ENCODE results near the gene USP6NL.
A peak's percentile ranks its signal among the peaks of the same experiment; 100 is the strongest.
"Not testable (repeated sequence)": the region's sequence is repeated elsewhere in the genome, so short reads cannot be mapped to it uniquely, and the experiment has no call there.

USP6NL gene

DNA sequence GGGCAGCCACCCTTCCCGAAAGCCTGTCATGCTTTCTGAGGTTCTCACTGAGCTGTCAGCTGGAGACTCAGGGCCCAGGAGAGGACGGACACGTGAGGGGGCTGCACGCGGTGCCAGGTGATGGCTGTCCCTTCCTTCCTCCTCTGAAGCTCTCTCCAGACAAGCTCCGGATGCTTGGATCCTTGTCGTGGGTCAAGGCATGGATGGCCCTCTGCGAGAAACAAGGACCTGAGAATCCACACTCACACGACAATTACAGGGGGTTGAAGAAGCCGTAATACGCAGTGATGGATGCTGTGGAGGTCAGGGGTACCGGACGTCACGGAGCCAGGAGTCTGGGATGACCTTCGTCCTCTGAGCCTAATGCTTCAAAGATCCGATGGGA, 170.3 kb downstream of the USP6NL start:
- no peak for DNase-seq

DNA sequence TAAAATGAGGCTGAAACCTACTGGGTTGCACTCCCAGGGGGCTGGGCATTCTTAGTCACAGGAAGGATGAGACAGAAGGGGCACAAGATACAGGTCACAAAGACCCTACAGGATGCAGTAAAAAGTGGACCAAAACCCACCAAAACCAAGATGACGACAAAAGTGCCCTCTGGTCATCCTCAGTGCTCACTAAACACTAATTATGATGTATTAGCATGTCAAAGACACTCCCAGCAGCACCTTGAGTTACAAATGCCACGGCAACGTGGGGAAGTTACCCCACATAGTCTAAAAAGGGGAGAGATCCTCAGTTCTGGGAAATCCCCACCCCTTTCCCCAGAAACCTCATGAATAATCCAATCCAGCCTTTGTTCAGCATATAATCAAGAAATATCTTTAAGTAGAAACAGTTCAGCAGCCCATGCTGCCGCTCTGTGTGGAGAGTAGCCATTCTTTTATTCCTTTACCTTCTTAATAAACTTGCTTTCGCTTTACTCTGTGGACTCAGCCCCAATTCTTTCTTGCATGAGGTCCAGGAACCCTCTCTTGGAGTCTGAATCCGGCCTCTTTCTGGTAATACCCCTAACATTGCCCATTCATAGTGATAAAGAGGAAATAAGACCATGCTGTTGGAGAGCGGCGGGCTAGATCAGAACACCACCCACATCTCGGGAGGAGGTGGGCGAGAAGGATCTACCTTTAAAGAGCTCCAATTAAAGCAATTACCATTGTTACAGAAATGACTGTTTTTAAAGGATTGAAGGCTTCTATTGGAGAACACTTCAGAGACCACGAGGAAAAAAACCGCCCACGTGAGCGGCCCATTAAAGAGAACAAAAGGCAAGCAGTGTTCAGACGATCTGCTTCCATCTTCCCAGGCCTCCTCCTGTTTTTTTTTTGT, 170.9 kb downstream of the USP6NL start:
- DNase-seq, result no peak

DNA sequence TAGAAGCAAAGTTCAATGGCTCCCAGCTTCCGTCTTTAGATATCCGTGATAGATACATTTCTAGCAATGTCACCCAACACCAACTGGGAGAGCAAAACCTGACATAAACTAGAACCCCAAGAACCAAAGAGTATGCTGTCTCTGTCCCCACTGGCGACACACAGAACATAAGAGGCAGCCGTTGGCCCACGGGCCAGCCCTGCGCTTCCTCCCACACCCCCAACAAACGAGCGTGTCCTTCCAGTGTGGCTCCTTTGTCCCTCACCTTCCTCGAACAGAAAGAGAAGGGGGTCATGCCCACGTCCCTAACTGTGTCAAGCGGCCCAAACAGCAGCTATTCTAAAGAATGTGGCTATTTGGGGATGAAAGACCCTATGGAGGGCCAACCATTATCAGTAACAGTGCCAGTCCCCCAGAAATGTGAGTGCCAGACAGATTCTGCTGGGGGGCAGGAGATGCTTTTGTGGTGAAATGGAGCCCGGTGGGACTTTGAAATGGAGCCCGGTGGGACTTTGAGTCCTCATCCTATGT, 171.9 kb downstream of the USP6NL start:
- DNase-seq, result no peak

DNA sequence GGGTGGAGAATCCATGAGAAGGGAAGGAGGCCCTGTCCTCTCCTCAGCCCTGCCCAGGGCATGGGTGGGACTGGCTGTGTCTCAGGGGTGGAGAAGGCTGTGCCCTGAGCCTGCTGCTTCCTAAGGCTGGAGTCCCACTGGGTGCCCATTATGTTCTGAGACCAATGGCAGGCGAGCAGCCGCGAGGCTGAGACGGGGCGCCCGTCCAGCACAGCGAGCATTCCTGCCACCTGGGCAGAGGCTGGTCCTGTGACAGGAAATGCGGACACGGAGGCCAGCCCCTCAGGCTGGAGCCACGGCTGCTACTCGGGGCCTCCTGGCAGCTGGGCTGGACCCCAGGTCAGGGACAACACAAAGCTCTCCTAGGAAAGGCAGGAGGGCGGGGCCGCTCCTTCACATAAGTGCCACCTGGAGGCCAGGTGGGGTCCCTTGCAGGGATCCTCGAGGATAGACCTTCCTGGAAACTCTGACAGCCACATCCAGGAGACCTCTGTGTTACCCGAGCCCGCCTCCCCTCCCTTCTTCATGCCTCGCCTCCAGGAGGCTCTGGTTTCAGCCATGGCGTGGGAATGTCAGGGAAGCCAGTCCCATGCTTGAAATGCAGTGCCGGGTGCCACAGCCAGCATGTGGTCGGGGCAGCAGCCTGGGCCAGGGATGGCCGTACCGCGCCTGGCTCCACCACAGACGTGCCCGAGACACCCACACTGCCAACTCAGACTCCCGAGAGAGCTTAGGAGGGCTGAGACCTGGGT, 173.9 kb downstream of the USP6NL start:
- DNase-seq, result no peak

- DNase-seq, result not testable (repeated sequence)
Observed at GRCh38 chr10:11436445-11436844, 175.0 kb downstream of the USP6NL start.

GRCh38 chr10:11435581-11435981, 175.9 kb downstream of the USP6NL start:
- no peak for DNase-seq

DNA sequence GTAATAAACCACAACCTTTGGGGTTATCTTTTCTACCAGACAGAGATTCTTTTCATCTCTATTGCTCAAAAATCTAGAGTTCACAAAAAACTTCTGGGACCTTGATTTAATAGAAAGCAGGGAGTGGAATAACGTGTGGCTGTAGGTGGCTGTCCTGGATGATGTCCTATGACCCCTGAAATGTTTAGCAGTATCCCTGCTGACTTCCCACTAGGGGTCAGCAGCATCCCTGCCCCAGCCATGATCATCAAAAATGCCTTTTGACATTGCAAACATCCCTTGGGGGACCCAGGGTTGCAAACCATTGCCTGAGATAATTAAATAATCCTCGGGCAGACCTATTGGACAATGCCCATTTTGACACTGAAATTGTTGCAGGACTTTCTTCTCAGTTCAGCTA, 177.1 kb downstream of the USP6NL start:
- no peak for DNase-seq

- DNase-seq, result no peak
Observed at GRCh38 chr10:11433657-11434056, 177.8 kb downstream of the USP6NL start.

DNA sequence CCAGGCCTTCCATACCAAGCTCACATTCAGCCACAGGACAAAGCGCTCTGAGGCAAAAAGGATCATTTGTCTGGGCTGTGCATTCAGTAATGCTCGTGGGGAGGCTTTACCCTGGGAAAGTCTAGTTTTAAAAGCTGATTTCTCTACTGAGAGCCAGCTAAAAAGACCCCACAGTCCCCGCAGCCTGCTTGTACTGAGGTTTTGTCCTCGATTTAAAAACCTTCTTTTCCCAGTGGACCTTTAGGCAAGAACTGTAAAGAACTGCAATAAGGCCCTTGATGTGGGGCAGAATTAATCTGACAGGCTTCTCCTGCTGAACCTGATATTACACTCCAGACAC, 180.3 kb downstream of the USP6NL start:
- DNase-seq, result no peak

- DNase-seq, result no peak
Observed at GRCh38 chr10:11430421-11431215, 180.8 kb downstream of the USP6NL start.

GRCh38 chr10:11429439-11430052, 181.9 kb downstream of the USP6NL start:
- no peak for DNase-seq

DNA sequence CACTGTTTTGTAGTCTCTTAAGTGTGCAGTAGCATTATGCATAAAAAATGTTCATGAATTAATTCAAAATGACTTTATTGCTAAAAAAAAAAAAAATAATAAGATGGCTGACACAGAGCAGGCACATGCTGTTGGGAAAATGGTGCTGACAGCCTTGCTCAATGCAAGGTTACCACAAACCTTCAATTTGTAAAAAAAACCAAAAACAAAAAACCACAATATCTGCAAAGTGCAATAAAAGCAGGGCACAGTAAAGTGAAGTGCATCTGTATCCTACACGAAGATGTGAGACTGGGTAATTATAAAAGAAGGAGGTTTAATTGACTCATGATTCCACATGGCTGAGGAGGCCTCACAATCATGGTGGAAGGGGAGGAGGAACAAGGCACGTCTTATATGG, 185.8 kb downstream of the USP6NL start:
- DNase-seq, result peak; percentile 70

DNA sequence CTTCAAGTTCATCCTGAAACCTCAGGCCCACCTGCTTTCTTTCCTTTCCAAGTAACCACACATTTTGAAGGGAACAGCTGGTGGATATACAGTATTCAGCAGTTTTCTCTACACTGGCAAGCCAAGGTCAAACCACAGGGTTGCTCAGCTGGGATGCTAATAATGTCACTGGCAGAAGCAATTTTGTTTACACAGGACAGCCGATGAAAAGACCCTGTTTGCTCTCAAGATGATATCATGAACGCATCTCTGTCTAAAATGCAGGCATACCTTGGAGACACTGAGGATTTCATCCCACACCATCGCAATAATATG, 186.2 kb downstream of the USP6NL start:
- DNase-seq, result peak; percentile 5

GRCh38 chr10:11424456-11425295, 186.8 kb downstream of the USP6NL start:
- DNase-seq, result peak; percentile 29

DNA sequence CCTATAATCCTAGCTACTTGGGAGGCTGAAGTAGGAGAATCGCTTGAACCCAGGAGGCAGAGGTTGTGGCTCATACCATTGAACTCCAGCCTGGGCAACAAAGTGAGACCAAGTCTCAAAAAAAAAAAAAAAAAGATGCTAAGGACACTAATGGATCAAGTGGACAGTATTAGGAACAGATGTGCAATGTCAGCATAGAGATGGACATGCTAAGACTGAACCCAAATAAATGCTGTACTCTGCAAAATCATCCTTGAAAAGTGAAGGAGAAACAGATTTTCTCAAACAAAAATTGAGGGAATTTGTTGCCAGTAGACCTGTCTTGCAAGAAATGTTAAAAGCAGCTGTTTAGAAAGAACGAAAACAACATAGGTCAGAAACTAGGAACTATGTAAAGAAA, 194.5 kb downstream of the USP6NL start:
- DNase-seq, result no peak

DNA sequence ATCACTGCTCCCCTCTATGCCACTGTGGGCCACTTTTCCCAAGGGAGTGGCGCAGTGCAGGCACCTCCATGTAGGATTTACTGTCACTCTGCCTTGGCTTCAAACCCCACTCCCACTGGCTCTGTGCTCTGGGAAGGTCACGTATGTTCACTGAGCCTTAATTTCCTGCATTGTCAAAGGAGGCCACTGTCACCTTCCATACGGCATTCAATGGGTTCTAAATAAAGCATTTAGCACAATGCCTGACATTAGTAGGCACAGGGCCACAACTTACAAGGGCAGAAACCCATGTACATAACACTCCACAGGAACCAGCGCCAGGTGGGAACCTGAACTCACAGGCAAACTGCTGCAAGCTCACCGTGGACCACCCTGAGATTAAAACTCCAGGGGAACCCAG, 196.4 kb downstream of the USP6NL start:
- DNase-seq, result no peak

- no peak for DNase-seq
Observed at GRCh38 chr10:11414314-11415038, 197.0 kb downstream of the USP6NL start.

GRCh38 chr10:11411926-11412545, 199.4 kb downstream of the USP6NL start:
- peak; percentile 1 for DNase-seq

DNA sequence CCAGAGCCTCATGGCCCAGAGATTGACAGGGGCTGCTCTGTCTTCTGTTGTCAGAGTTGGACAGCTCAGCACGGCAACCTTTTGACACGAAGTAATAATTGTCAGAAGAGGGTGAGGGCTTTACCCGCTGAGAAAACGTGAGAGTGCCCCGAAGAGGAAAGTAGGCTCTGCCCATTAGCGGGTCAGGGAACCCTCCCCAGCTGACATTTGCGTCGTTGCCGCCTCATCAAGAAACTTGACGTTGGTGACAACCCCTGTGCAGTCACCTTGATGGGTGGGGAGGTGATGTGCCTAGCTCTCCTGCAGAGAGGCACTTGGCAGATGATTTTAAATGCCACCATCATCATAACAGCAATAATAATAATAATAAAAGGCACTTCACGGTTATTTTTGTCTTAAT, 202.1 kb downstream of the USP6NL start:
- no peak for DNase-seq

DNA sequence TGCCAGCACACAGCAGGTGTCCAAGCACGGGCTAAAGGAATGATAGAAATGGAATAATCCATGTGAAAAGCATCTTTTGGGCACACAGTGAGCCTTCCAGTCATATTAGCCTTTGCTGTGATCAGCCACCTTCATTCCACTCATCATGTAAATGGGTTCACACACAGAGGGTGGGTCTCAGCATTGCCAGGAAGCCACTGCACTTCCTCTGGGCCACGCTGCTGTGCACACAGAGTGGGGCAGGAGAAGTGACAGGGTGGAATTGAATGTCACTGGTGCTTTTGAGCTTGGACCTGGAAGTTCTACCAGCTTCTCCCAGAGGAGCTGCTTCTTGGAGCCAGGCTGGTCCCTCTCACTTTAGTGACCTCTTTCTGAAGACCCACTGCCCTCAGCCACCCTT, 203.5 kb downstream of the USP6NL start:
- DNase-seq, result no peak

- no peak for DNase-seq
Observed at GRCh38 chr10:11406746-11407145, 204.7 kb downstream of the USP6NL start.

Data from MV-4-11 (cell line).